Measurements from ENCODE around the gene SYMPK. TPM values are rescaled to one million over a fixed set of nuclear protein-coding genes. Genes with fewer than 3 reads are reported as not detected.

The SYMPK gene
- polyA plus RNA-seq, 1 of the 3 experiments (the other 2 are of a cell fraction), result 92.7 TPM

- Histone ChIP-seq H3K9me2 (no peaks in the 10 kb centered on the region), H3K4me2 (no peak overlapping the region), H3K36me3 (replicated peaks in 1 of 2; ENCODE audit: control insufficient read depth in 1 of 2, insufficient read depth in 2 of 2, low read length in 1 of 2) (peaks cover 0 to 9% of the 10 kb centered on the region in 2 experiments), H3K27me3 (ENCODE audit: insufficient read depth) (no peaks in the 10 kb centered on the region), H3K27ac (ENCODE audit: low read depth in 2 of 2, low read length in 1 of 2) (no peak overlapping the region), H3K79me2 (ENCODE audit: insufficient read depth) (peaks cover 14% of the 10 kb centered on the region), H3F3A (replicated peaks; ENCODE audit: insufficient read depth) (peaks cover 20% of the 10 kb centered on the region), H4K20me1 (ENCODE audit: insufficient read depth) (peaks cover 9% of the 10 kb centered on the region), H3K9me3 (no peaks in the 10 kb centered on the region), H3K9ac (no peak overlapping the region), H3K4me1 (ENCODE audit: control insufficient read depth in 1 of 2, insufficient read depth in 2 of 2, low read depth in 1 of 2, low read length in 1 of 2) (peaks cover 0 to 13% of the 10 kb centered on the region in 2 experiments; a peak in 1 of 4 replicates), H2AFZ (ENCODE audit: low read depth) (no peak overlapping the region), H3K4me3 (ENCODE audit: low read depth in 2 of 2, low read length in 1 of 2) (no peak overlapping the region)
- POLR2A ChIA-PET, result no interaction called here
- DNase-seq, result no peak
- no peak for TF ChIP-seq GABPA (IDR thresholded peaks at IDR 0.05; ENCODE audit: low read depth)
- TF ChIP-seq PBX3 (IDR thresholded peaks at IDR 0.05), result no peak
- no peak for TF ChIP-seq GATA2 (CRISPR knock-in tag; IDR thresholded peaks at IDR 0.05)
- TF ChIP-seq NFIC (IDR thresholded peaks at IDR 0.05; ENCODE audit: borderline replicate concordance), result no peak
- TF ChIP-seq ELF1 (IDR thresholded peaks at IDR 0.05), result no peak
- TF ChIP-seq, protein P1, sequence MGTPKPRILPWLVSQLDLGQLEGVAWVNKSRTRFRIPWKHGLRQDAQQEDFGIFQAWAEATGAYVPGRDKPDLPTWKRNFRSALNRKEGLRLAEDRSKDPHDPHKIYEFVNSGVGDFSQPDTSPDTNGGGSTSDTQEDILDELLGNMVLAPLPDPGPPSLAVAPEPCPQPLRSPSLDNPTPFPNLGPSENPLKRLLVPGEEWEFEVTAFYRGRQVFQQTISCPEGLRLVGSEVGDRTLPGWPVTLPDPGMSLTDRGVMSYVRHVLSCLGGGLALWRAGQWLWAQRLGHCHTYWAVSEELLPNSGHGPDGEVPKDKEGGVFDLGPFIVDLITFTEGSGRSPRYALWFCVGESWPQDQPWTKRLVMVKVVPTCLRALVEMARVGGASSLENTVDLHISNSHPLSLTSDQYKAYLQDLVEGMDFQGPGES (IDR thresholded peaks at IDR 0.05; ENCODE audit: low read depth, low read length), result no peak
- no peak for TF ChIP-seq CHD2 (IDR thresholded peaks at IDR 0.05; ENCODE audit: low read length, partially characterized antibody)
- TF ChIP-seq YY1 (IDR thresholded peaks at IDR 0.05; ENCODE audit: low read depth), result no peak
- TF ChIP-seq FOXJ3 (CRISPR knock-in tag; IDR thresholded peaks at IDR 0.05), result no peak
- no peak for TF ChIP-seq POLR2AphosphoS5 (IDR thresholded peaks at IDR 0.05; ENCODE audit: low read depth, low read length)
- TF ChIP-seq, protein P2, sequence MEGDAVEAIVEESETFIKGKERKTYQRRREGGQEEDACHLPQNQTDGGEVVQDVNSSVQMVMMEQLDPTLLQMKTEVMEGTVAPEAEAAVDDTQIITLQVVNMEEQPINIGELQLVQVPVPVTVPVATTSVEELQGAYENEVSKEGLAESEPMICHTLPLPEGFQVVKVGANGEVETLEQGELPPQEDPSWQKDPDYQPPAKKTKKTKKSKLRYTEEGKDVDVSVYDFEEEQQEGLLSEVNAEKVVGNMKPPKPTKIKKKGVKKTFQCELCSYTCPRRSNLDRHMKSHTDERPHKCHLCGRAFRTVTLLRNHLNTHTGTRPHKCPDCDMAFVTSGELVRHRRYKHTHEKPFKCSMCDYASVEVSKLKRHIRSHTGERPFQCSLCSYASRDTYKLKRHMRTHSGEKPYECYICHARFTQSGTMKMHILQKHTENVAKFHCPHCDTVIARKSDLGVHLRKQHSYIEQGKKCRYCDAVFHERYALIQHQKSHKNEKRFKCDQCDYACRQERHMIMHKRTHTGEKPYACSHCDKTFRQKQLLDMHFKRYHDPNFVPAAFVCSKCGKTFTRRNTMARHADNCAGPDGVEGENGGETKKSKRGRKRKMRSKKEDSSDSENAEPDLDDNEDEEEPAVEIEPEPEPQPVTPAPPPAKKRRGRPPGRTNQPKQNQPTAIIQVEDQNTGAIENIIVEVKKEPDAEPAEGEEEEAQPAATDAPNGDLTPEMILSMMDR (IDR thresholded peaks at IDR 0.05), result no peak
- no peak for TF ChIP-seq USF1 (IDR thresholded peaks at IDR 0.05; ENCODE audit: borderline replicate concordance, low read depth)
- TF ChIP-seq, protein P3, sequence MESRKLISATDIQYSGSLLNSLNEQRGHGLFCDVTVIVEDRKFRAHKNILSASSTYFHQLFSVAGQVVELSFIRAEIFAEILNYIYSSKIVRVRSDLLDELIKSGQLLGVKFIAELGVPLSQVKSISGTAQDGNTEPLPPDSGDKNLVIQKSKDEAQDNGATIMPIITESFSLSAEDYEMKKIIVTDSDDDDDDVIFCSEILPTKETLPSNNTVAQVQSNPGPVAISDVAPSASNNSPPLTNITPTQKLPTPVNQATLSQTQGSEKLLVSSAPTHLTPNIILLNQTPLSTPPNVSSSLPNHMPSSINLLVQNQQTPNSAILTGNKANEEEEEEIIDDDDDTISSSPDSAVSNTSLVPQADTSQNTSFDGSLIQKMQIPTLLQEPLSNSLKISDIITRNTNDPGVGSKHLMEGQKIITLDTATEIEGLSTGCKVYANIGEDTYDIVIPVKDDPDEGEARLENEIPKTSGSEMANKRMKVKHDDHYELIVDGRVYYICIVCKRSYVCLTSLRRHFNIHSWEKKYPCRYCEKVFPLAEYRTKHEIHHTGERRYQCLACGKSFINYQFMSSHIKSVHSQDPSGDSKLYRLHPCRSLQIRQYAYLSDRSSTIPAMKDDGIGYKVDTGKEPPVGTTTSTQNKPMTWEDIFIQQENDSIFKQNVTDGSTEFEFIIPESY (IDR thresholded peaks at IDR 0.05; ENCODE audit: borderline replicate concordance, low read depth), result no peak
- TF ChIP-seq EZH2phosphoT487 (IDR thresholded peaks at IDR 0.05; ENCODE audit: borderline replicate concordance, low read depth), result no peak
- TF ChIP-seq, protein P4, sequence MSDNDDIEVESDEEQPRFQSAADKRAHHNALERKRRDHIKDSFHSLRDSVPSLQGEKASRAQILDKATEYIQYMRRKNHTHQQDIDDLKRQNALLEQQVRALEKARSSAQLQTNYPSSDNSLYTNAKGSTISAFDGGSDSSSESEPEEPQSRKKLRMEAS (IDR thresholded peaks at IDR 0.05; ENCODE audit: low read depth), result no peak
- CTCF ChIA-PET, result interaction anchor here (1.2 to 3.4 kb wide), 2 partner anchors 13 to 73 kb away, joined by 3 to 12 read pairs; partner anchors contain the start of gene MYPOP
- WGBS (ENCODE audit: low lambda C conversion rate), result 74% methylated on average over 6 of the region's 6 CpGs
These were observed 26.4 kb upstream of the SYMPK start for GRCh38 chr19:45889210-45889885.

All from SK-N-SH (cell line).